K562 (cell line): Measurements from ENCODE around the gene PSAP. TPM values are rescaled to one million over a fixed set of nuclear protein-coding genes. Genes with fewer than 3 reads are reported as not detected.
A peak's percentile ranks its signal among the peaks of the same experiment; 100 is the strongest.

Source experiments
- BRCA1 ChIP-seq, 2 experiments: fragments of 450-650 bp in 1 of 2; sonication (generic) in 1 of 2; formaldehyde crosslinking in 1 of 2; IDR thresholded peaks; 2 replicates each; pipeline versions ENCODE4 v1.5.0 to v1.6.1; 2017 to 2020; ENCODE audit warnings: mild to moderate bottlenecking in 1 of 2, missing genetic modification reagents in 1 of 2
- CREB5 ChIP-seq: fragments of 250-450 bp; sonication (Bioruptor Pico); IDR thresholded peaks from 2 replicates; pipeline ENCODE4 v1.5.0; 2020; ENCODE audit warnings: mild to moderate bottlenecking
- CXXC5 ChIP-seq: fragments of 250-450 bp; sonication (Bioruptor Pico); IDR thresholded peaks from 2 replicates; pipeline ENCODE4 v1.8.0; 2022; ENCODE audit warnings: inconsistent platforms, mild to moderate bottlenecking, moderate library complexity
- HDAC2 ChIP-seq: fragments of 450-650 bp; IDR thresholded peaks from 2 replicates; pipeline ENCODE4 v1.6.1; 2016; ENCODE audit warnings: mild to moderate bottlenecking
- HDGF ChIP-seq: fragments of 450-650 bp; IDR thresholded peaks from 2 replicates; pipeline ENCODE4 v1.6.1; 2016
- IFI16 ChIP-seq: fragments of 250-450 bp; sonication (Bioruptor Pico); IDR thresholded peaks from 2 replicates; pipeline ENCODE4 v2.1.2; 2022; ENCODE audit warnings: mild to moderate bottlenecking, inconsistent platforms
- KLF1 ChIP-seq: fragments of 450-650 bp; IDR thresholded peaks from 2 replicates; pipeline ENCODE4 v1.6.1; 2016; ENCODE audit warnings: missing genetic modification characterization, missing compliant biosample characterization
- KLF16 ChIP-seq: IDR thresholded peaks from 2 replicates; pipeline ENCODE4 v1.6.1; 2016; ENCODE audit warnings: antibody characterized with exemption
- MAFG ChIP-seq: fragments of 450-650 bp; conservative IDR thresholded peaks from 2 replicates; pipeline ENCODE4 v1.6.1; 2016; ENCODE audit warnings: missing genetic modification characterization, missing compliant biosample characterization
- NONO ChIP-seq, 2 experiments: fragments of 200-400 bp in 1 of 2; fragments of 450-650 bp in 1 of 2; formaldehyde crosslinking in 1 of 2; IDR thresholded peaks; 2 replicates each; pipeline ENCODE4 v1.6.1; 2017; ENCODE audit warnings: low read depth in 2 of 2, mild to moderate bottlenecking in 2 of 2, moderate library complexity in 2 of 2, low read length in 1 of 2
- PCBP1 ChIP-seq: fragments of 200-400 bp; formaldehyde crosslinking; IDR thresholded peaks from 2 replicates; pipeline ENCODE4 v1.6.1; 2018; ENCODE audit warnings: mild to moderate bottlenecking, low read depth, low read length; ENCODE audit not compliant: poor library complexity, severe bottlenecking
- RFX5 ChIP-seq: IDR thresholded peaks from 2 replicates; pipeline ENCODE4 v1.6.1; 2011; ENCODE audit warnings: low read depth, mild to moderate bottlenecking, improper control_type of control experiment, low read length
- SAP30 ChIP-seq: fragments of 200-600 bp; sonication (generic); IDR thresholded peaks from 2 replicates; pipeline ENCODE4 v1.6.1; 2012; ENCODE audit warnings: borderline replicate concordance, low read depth, mild to moderate bottlenecking, moderate library complexity, low read length, control low read depth, inconsistent platforms; ENCODE audit not compliant: insufficient read depth, poor library complexity, severe bottlenecking
- SLC30A9 ChIP-seq: fragments of 250-450 bp; sonication (Bioruptor Pico); IDR thresholded peaks from 2 replicates; pipeline ENCODE4 v1.8.0; 2022; ENCODE audit warnings: mild to moderate bottlenecking, moderate library complexity
- TAL1 ChIP-seq: fragments of 450-650 bp; IDR thresholded peaks from 2 replicates; pipeline ENCODE4 v1.6.1; 2016; ENCODE audit warnings: mild to moderate bottlenecking
- TEAD2 ChIP-seq: fragments of 450-650 bp; IDR thresholded peaks from 2 replicates; pipeline ENCODE4 v1.6.1; 2016; ENCODE audit warnings: missing genetic modification characterization, control low read depth, missing compliant biosample characterization
- USF1 ChIP-seq: sonication (generic); formaldehyde crosslinking; IDR thresholded peaks from 2 replicates; pipeline ENCODE4 v1.9.0; 2022; ENCODE audit warnings: mild to moderate bottlenecking, missing genetic modification reagents
- ZNF146 ChIP-seq: IDR thresholded peaks from one replicate; pipeline ENCODE4 v1.6.1; 2018; ENCODE audit warnings: missing compliant biosample characterization; ENCODE audit not compliant: unreplicated experiment
- ZNF518B ChIP-seq: fragments of 250-450 bp; sonication (Bioruptor Pico); IDR thresholded peaks from 2 replicates; pipeline ENCODE4 v1.5.0; 2021; ENCODE audit warnings: mild to moderate bottlenecking, moderate library complexity
- ZNF586 ChIP-seq: fragments of 450-650 bp; formaldehyde crosslinking; conservative IDR thresholded peaks from 2 replicates; pipeline ENCODE4 v1.4.0; 2020; ENCODE audit warnings: mild to moderate bottlenecking, moderate library complexity
- polyA plus RNA-seq, 8 experiments: library from polyadenylated mRNA; depleted of rRNA in 4 of 8; stranded (reverse) in 5 of 8; unstranded in 3 of 8; fragments of >200 nt; fragmentation: Nextera tagmentation in 2 of 8; fragmentation: Illumina TruSeq in 1 of 8; extraction: Ambion mirVana in 2 of 8; extraction: Trizol in 1 of 8; gene quantifications; 2 replicates each; pipeline versions ENCODE4 v1.2.1 to v1.2.3, GENCODE V29; 2011 to 2014; ENCODE audit warnings: inconsistent platforms in 1 of 8, missing spikeins in 1 of 8
- total RNA-seq, 7 experiments: library from RNA; depleted of rRNA in 6 of 7; stranded (reverse); fragments of >200 nt in 6 of 7; fragmentation: Illumina TruSeq in 2 of 7; extraction: Trizol in 2 of 7; gene quantifications; 2 replicates each; pipeline versions ENCODE4 v1.2.1 to v1.2.3, GENCODE V29; 2011 to 2021; ENCODE audit warnings: low replicate concordance in 1 of 7
- TF ChIP-seq, protein P1 (sequence below): fragments of 250-450 bp; sonication (Bioruptor Pico); IDR thresholded peaks from 2 replicates; pipeline ENCODE4 v1.4.0; 2020; ENCODE audit warnings: mild to moderate bottlenecking, moderate library complexity

The PSAP gene
- total and polyA plus RNA-seq, 9 of the 15 experiments (the other 6 are each of a cell fraction or from before 2014, with no cell fraction given) = 245 to 700 (median 429) TPM

DNA sequence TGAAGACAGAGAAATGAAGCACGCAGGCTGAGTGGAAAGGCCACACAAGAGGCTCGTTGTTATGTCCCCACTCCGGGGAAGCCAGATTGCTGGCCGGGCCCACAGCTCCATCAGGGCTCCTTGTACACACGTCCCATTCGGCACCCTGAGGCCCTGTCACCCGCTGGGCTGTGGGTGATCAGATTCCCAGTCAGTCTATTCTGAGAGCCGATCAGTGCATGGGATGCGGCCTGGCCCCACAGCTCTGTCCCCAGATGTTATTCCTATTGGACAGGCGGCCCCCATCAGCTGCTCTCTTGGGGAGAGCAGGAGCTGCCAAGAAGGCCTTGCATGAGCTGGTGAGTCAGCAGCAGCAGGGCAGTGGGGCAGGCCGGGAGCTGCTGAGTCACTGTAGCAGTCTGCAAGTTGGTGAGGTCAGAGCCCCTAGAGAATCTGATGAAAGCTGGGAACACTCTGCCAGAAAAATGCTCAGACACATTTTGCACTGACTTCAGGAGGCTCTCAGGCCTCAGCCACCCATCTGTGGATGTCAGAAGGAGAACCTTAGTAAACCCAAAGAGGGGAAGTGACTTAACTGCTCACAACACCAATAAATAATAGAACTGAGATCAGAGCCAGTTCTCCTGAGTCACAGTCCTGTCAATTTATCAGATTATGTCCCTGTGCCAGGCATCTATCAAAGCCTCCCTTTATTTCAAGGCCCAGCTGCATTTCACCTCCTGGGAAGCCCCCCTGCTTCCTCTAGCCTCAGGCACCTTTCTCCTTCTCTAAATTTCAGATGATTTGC, 9.4 kb upstream of the PSAP start (continued):
- TF ChIP-seq TAL1 = 0 out of 2 replicates have a peak, but pooled peaks have one; percentile 4
- TF ChIP-seq KLF16 = 0 out of 2 replicates have a peak, but pooled peaks have one; percentile 30
- no peak for TF ChIP-seq KLF1 (tag)
- TF ChIP-seq SAP30 = peak; percentile 30
- peak; percentile 99 for TF ChIP-seq MAFG
- no peak for TF ChIP-seq ZNF518B (CRISPR knock-in tag)
- peak; percentile 71 for TF ChIP-seq HDAC2
- TF ChIP-seq ZNF586 (CRISPR knock-in tag) = no peak
- peak; percentile 66; the same call in 1 of the 2 replicates for TF ChIP-seq CREB5 (CRISPR knock-in tag)
- peak; percentile 43 for TF ChIP-seq USF1 (CRISPR knock-in tag)
- TF ChIP-seq IFI16 (CRISPR knock-in tag) = peak; percentile 71; the same call in 1 of the 2 replicates
- TF ChIP-seq, protein P1, sequence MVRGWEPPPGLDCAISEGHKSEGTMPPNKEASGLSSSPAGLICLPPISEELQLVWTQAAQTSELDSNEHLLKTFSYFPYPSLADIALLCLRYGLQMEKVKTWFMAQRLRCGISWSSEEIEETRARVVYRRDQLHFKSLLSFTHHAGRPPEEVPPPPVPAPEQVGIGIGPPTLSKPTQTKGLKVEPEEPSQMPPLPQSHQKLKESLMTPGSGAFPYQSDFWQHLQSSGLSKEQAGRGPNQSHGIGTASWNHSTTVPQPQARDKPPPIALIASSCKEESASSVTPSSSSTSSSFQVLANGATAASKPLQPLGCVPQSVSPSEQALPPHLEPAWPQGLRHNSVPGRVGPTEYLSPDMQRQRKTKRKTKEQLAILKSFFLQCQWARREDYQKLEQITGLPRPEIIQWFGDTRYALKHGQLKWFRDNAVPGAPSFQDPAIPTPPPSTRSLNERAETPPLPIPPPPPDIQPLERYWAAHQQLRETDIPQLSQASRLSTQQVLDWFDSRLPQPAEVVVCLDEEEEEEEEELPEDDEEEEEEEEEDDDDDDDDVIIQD (CRISPR knock-in tag) = peak; percentile 89
- TF ChIP-seq RFX5 = no peak
- no peak for TF ChIP-seq SLC30A9 (CRISPR knock-in tag)
- TF ChIP-seq CXXC5 (CRISPR knock-in tag) = peak; percentile 84
- no peak for TF ChIP-seq PCBP1
- peak; percentile 23 for TF ChIP-seq TEAD2 (tag)
- no peak for TF ChIP-seq BRCA1 (IDR thresholded peaks at IDR 0.05)
- no peak for TF ChIP-seq BRCA1 (CRISPR knock-in tag; IDR thresholded peaks at IDR 0.05)
- no peak for TF ChIP-seq ZNF146 (CRISPR knock-in tag)
- TF ChIP-seq HDGF = no peak
- TF ChIP-seq NONO (IDR thresholded peaks at IDR 0.05; ENCODE audit: low read depth in 2 of 2, low read length in 1 of 2) = peak in 1 of 2 experiments; percentile 37; a peak in 1 of 4 replicates
